ENCODE results near the gene CLCA2.

- peak; percentile 99 for TF ChIP-seq CTCF (IDR thresholded peaks at IDR 0.05)
- TF ChIP-seq RFX5 (IDR thresholded peaks at IDR 0.05; ENCODE audit: low read length), result no peak
- no peak for TF ChIP-seq ZBTB33 (IDR thresholded peaks at IDR 0.05; ENCODE audit: borderline replicate concordance, low read depth)
- no peak for TF ChIP-seq MAX (IDR thresholded peaks at IDR 0.05; ENCODE audit: low read depth)
Measured at GRCh38 chr1:86499987-86500593, 76.1 kb downstream of the CLCA2 start.

All from SK-N-SH (cell line).